ENCODE results near the gene DGKK. TPM values are rescaled to one million over a fixed set of nuclear protein-coding genes. Genes with fewer than 3 reads are reported as not detected.

DGKK gene
- total RNA-seq, 2 donors from 2014 or later, result 0.06 TPM; not detected in 1

DNA sequence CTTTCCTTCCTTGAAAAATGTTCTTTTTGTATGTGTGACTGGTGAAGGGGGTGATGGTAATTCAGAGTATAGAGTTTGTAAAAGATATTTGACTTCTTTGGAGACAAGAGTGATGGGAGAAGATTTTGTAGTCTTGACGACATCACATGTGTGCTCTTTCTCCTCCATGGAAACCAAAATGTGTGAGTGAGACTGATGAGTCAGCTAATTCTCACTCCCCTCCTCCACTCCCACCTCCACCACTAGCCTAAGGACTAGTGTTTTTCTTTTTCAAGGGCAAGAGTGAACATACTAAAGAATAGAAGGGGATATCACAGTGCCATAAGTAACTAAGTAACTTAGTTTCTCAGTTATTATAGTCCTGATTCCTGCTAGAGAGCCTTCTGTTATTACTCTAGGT is 14.0 kb upstream of the DGKK start:
- TF ChIP-seq POLR2A (IDR thresholded peaks at IDR 0.05), result no peak
- TF ChIP-seq, protein P1, sequence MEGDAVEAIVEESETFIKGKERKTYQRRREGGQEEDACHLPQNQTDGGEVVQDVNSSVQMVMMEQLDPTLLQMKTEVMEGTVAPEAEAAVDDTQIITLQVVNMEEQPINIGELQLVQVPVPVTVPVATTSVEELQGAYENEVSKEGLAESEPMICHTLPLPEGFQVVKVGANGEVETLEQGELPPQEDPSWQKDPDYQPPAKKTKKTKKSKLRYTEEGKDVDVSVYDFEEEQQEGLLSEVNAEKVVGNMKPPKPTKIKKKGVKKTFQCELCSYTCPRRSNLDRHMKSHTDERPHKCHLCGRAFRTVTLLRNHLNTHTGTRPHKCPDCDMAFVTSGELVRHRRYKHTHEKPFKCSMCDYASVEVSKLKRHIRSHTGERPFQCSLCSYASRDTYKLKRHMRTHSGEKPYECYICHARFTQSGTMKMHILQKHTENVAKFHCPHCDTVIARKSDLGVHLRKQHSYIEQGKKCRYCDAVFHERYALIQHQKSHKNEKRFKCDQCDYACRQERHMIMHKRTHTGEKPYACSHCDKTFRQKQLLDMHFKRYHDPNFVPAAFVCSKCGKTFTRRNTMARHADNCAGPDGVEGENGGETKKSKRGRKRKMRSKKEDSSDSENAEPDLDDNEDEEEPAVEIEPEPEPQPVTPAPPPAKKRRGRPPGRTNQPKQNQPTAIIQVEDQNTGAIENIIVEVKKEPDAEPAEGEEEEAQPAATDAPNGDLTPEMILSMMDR (IDR thresholded peaks at IDR 0.05), result no peak
- no peak for TF ChIP-seq POLR2AphosphoS5 (IDR thresholded peaks at IDR 0.05)
- H3K36me3 ChIP-seq, result no peaks in the 10 kb centered on the region
- WGBS, result 68% methylated on average over 1 of the region's 1 CpG
- no peaks in the 10 kb centered on the region for H3K9me3 ChIP-seq
- H3K4me3 ChIP-seq, result no peak overlapping the region
- no peaks in the 10 kb centered on the region for H3K4me1 ChIP-seq (replicated peaks)
- no peak overlapping the region for H3K27ac ChIP-seq
- H3K27me3 ChIP-seq (replicated peaks; ENCODE audit: insufficient read depth), result no peaks in the 10 kb centered on the region
- intact Hi-C loops (cut with DNase I), result no loop called here
- DNase-seq (ENCODE audit: low spot score), result no peak

DNA sequence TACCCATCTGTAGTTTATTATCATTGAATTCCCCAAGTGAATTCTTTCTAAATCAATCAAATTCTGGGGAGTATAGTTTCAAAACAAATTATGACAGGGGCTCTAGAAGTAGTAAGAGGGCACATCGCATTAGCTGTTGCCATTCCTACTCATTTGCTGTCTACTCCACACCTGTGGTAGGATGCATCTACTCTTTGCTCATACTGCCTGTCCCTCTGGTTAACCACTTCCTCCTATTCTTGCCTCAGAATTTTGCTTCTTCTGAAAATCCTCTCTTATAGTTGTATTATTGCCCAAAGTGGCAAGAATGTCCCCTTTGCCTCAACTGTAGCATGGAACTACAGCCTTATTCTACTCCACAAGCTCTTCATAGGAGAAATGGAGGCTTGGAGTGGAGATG is 12.7 kb upstream of the DGKK start:
- Histone ChIP-seq H3K4me1 (replicated peaks) (no peaks in the 10 kb centered on the region), H3K27me3 (replicated peaks; ENCODE audit: insufficient read depth) (no peaks in the 10 kb centered on the region), H3K4me3 (no peak overlapping the region), H3K27ac (no peak overlapping the region), H3K9me3 (no peaks in the 10 kb centered on the region), H3K36me3 (no peaks in the 10 kb centered on the region)
- 87% methylated on average over 1 of the region's 1 CpG for WGBS
- TF ChIP-seq POLR2A (IDR thresholded peaks at IDR 0.05), result no peak
- TF ChIP-seq POLR2AphosphoS5 (IDR thresholded peaks at IDR 0.05), result no peak
- TF ChIP-seq, protein P1 (IDR thresholded peaks at IDR 0.05), result no peak
- intact Hi-C loops (cut with DNase I), result no loop called here
- no peak for DNase-seq (ENCODE audit: low spot score)

DNA sequence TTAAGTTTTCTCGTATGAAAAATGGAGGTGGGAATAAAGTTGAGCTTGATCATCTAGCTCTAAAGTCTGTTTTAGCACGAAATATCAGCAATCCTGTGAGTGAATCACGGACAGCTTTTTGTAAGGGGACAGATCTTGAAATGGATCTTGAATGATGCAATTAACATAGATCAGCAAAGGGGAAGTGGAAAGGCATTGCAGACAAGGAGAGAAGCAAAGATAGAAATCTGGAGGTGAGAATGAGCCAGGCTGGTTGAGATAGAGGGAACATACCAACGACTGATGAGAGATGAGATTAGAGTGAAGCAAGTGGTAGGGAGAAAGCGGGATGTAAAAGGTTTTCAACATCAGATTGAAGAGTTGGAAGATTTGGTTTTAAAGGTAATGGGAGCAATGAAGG is 4.6 kb upstream of the DGKK start:
- intact Hi-C loops (cut with DNase I), result no loop called here
- no peak overlapping the region for H3K27ac ChIP-seq
- TF ChIP-seq, protein P1 (IDR thresholded peaks at IDR 0.05), result no peak
- TF ChIP-seq POLR2A (IDR thresholded peaks at IDR 0.05) (no peak), POLR2AphosphoS5 (IDR thresholded peaks at IDR 0.05) (no peak)
- 69% methylated on average over 5 of the region's 5 CpGs for WGBS
- no peak for DNase-seq (ENCODE audit: low spot score)
- no peaks in the 10 kb centered on the region for H3K36me3 ChIP-seq
- H3K4me3 ChIP-seq, result no peak overlapping the region
- no peaks in the 10 kb centered on the region for H3K27me3 ChIP-seq (replicated peaks; ENCODE audit: insufficient read depth)
- no peaks in the 10 kb centered on the region for H3K9me3 ChIP-seq
- no peaks in the 10 kb centered on the region for H3K4me1 ChIP-seq (replicated peaks)

DNA sequence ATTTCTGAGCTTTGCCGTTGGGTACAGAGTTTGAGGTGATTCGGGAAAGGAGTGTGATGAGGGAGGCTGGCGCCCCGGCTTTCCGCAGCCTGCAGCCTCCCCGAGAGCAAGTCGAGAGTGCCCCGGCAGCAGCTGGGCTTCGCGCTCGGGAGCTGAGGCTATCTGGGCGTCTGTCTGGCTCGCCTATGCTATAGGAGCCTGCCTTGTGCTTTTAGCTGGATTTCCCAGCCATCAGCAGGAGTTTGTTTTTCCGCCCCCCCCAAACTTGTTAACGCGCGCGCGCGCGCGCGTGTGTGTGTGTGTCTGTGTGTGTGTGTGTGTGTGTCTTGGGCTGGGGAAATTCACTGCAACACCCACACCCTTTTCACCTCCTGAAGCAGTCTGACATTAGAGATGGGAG is 765 bp upstream of the DGKK start:
- no peak overlapping the region for H3K27ac ChIP-seq
- TF ChIP-seq POLR2A (IDR thresholded peaks at IDR 0.05), result no peak
- TF ChIP-seq, protein P1 (IDR thresholded peaks at IDR 0.05), result no peak
- no peak for TF ChIP-seq POLR2AphosphoS5 (IDR thresholded peaks at IDR 0.05)
- intact Hi-C loops (cut with DNase I), result no loop called here
- H3K9me3 ChIP-seq, result no peaks in the 10 kb centered on the region
- H3K27me3 ChIP-seq (replicated peaks; ENCODE audit: insufficient read depth), result no peaks in the 10 kb centered on the region
- H3K4me3 ChIP-seq, result no peak overlapping the region
- under 1% methylated on average over 16 of the region's 23 CpGs for WGBS
- H3K36me3 ChIP-seq, result no peaks in the 10 kb centered on the region
- DNase-seq (ENCODE audit: low spot score), result no peak
- no peaks in the 10 kb centered on the region for H3K4me1 ChIP-seq (replicated peaks)

DNA sequence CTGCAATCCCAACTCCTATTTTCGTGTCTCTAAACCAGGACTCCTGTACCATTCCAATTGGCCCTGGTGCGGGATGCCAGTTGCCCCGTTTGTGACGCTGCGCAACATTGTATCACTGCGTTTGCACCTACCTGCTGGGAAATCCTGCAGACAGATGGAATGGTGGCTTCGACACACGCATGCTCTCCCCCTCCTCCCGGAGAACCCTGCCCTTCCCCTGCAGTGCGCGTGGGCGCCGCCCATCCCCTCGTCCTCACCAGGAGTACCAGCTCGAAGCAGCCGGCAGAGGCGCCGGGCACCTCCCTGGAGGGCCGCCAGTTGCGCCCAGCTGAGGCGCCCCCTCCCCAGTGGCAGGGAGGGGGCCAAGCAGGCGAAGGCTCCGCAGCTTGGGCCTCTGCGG is 1.4 kb downstream of the DGKK start:
- Histone ChIP-seq H3K27ac (no peak overlapping the region), H3K27me3 (replicated peaks; ENCODE audit: insufficient read depth) (no peaks in the 10 kb centered on the region), H3K9me3 (no peaks in the 10 kb centered on the region), H3K36me3 (no peaks in the 10 kb centered on the region), H3K4me3 (no peak overlapping the region), H3K4me1 (replicated peaks) (no peaks in the 10 kb centered on the region)
- intact Hi-C loops (cut with DNase I), result no loop called here
- no peak for DNase-seq (ENCODE audit: low spot score)
- WGBS, result 2% methylated on average over 17 of the region's 24 CpGs
- TF ChIP-seq POLR2AphosphoS5 (IDR thresholded peaks at IDR 0.05) (no peak), POLR2A (IDR thresholded peaks at IDR 0.05) (no peak)
- TF ChIP-seq, protein P1 (IDR thresholded peaks at IDR 0.05), result no peak

Measured in prostate gland (tissue), 2 donors.